CD4-positive, alpha-beta T cell (primary cell): ENCODE results near the gene STUB1. TPM values are rescaled to one million over a fixed set of nuclear protein-coding genes. Genes with fewer than 3 reads are reported as not detected.

Source experiments
- ATAC-seq: fragments of 200-7000 bp; cut with Tn5 transposase; one replicate; pipeline ENCODE4 v1.10.0; 2022; ENCODE audit warnings: mild to moderate bottlenecking; ENCODE audit not compliant: poor library complexity
- CTCF ChIA-PET: fragments of 350-600 bp; sonication (Branson Sonifier 250); formaldehyde crosslinking; loops from one replicate; lab custom pipeline; 2021; ENCODE audit warnings: antibody characterized with exemption, inconsistent platforms; lab: Charles Lee
- POLR2A ChIA-PET: fragments of 350-600 bp; sonication (Branson Sonifier 250); formaldehyde crosslinking; loops from one replicate; lab custom pipeline; 2021; ENCODE audit warnings: antibody characterized with exemption, inconsistent platforms; lab: Charles Lee
- DNase-seq, 14 experiments: peaks; one replicate each; pipeline ENCODE4 v3.0.0-alpha.2; 2013 to 2020; ENCODE audit warnings: mixed read lengths in 2 of 14
- H3K27ac ChIP-seq, 2 donors: one replicate each; pipeline versions ENCODE4 v1.5.1 to v1.7.0; 2013; ENCODE audit warnings: low read length in 2 of 2, low read depth in 1 of 2, mild to moderate bottlenecking in 1 of 2
- H3K27me3 ChIP-seq, 2 experiments: 1 replicate in 1 of 2; 2 replicates in 1 of 2; pipeline versions ENCODE4 v1.6.1 to v1.7.0; 2013; ENCODE audit warnings: low read length in 2 of 2, control low read depth in 1 of 2, mild to moderate bottlenecking in 1 of 2, moderate library complexity in 1 of 2; ENCODE audit not compliant: insufficient read depth in 2 of 2, control insufficient read depth in 1 of 2
- H3K36me3 ChIP-seq: one replicate; pipeline ENCODE4 v1.6.1; 2013; ENCODE audit warnings: low read length, control low read depth; ENCODE audit not compliant: insufficient read depth
- H3K4me1 ChIP-seq: one replicate; pipeline ENCODE4 v1.6.1; 2013; ENCODE audit warnings: low read length, control low read depth; ENCODE audit not compliant: insufficient read depth
- H3K4me3 ChIP-seq: one replicate; pipeline ENCODE4 v1.5.1; 2013; ENCODE audit warnings: mild to moderate bottlenecking, low read length, moderate library complexity
- H3K9me3 ChIP-seq, 2 experiments: 1 replicate in 1 of 2; 2 replicates in 1 of 2; pipeline versions ENCODE4 v1.6.1 to v1.7.0; 2013; ENCODE audit warnings: low read length in 2 of 2, mild to moderate bottlenecking in 2 of 2, control low read depth in 1 of 2, moderate library complexity in 1 of 2; ENCODE audit not compliant: control insufficient read depth in 1 of 2, insufficient read depth in 1 of 2
- H3K27ac Mint-ChIP-seq: one replicate; pipeline ENCODE4 v1.8.0; 2020; ENCODE audit warnings: mixed read lengths
- H3K27me3 Mint-ChIP-seq: one replicate; pipeline ENCODE4 v1.8.0; 2021; ENCODE audit warnings: mixed read lengths
- H3K36me3 Mint-ChIP-seq: one replicate; pipeline ENCODE4 v1.8.0; 2021; ENCODE audit warnings: low read depth, mixed read lengths
- H3K4me1 Mint-ChIP-seq: one replicate; pipeline ENCODE4 v1.8.0; 2021; ENCODE audit warnings: low read depth, mixed read lengths
- H3K4me3 Mint-ChIP-seq: one replicate; pipeline ENCODE4 v1.8.0; 2020; ENCODE audit warnings: mild to moderate bottlenecking, mixed read lengths
- H3K9me3 Mint-ChIP-seq: one replicate; pipeline ENCODE4 v1.8.0; 2020; ENCODE audit warnings: mixed read lengths
- CTCF ChIP-seq: fragments of 200-600 bp; IDR thresholded peaks from one replicate; pipeline ENCODE4 v1.8.0; 2022; ENCODE audit warnings: antibody characterized with exemption, mild to moderate bottlenecking
- intact Hi-C, 2 experiments: fragments of 100-400 bp; cut with DNase I in 1 of 2; cut with micrococcal nuclease in 1 of 2; formaldehyde crosslinking; loops; one replicate each; pipeline versions ENCODE4 v1.15.1 to v1.9.0; 2023 to 2025; cut with DNase I, micrococcal nuclease
- total RNA-seq, 174 experiments: library from RNA in 2 of 174; stranded (reverse) in 2 of 174; gene quantifications; one replicate each; pipeline ENCODE4 v1.2.3 and lab custom pipeline; 2021 to 2026

The STUB1 gene
- total RNA-seq, 2 experiments from 2014 or later: 46.9 to 53.9 TPM

GRCh38 chr16:684071-684794 is 4.0 kb downstream of the STUB1 start, which contains the start of gene JMJD8:
Gene JMJD8 (minus strand): TSS chr16:684334. CDS start chr16:684319, 15 bp downstream.
- H3K4me1 Mint-ChIP-seq: peaks cover 9% of the 10 kb centered on the region
- ChIA-PET POLR2A (interaction anchor here (0.9 to 1.9 kb wide), 6 partner anchors 9 to 295 kb away, joined by 3 to 12 read pairs (median 5); partner anchors contain the start of genes RHBDL1 and RHOT2), CTCF (no interaction called here)
- DNase-seq (peak; percentile 90 to 99 (median 96)), ATAC-seq (peak; percentile 59)
- H3K9me3 Mint-ChIP-seq: no peaks in the 10 kb centered on the region
- Histone ChIP-seq H3K27ac (peak within 1 kb of the TSS; percentile 62 to 70), H3K9me3 (no peaks in the 10 kb centered on the region), H3K27me3 (no peaks in the 10 kb centered on the region), H3K4me1 (peaks cover 69% of the 10 kb centered on the region), H3K36me3 (peaks cover 29% of the 10 kb centered on the region), H3K4me3 (peak within 1 kb of the TSS; percentile 63)
- peak within 1 kb of the TSS; percentile 42 for H3K27ac Mint-ChIP-seq
- peaks cover 19% of the 10 kb centered on the region for H3K36me3 Mint-ChIP-seq
- no peak for TF ChIP-seq CTCF
- no peaks in the 10 kb centered on the region for H3K27me3 Mint-ChIP-seq
- H3K4me3 Mint-ChIP-seq: peak within 1 kb of the TSS; percentile 83
- intact Hi-C loops: loop anchor here in 1 of 2 experiments (1.0 kb wide), 1 partner anchor 48 kb away; the partner anchor contains the start of gene METTL26

GRCh38 chr16:684961-685696 is 4.9 kb downstream of the STUB1 start:
- ChIA-PET POLR2A (interaction anchor here (1.8 to 1.9 kb wide), 2 partner anchors 10 to 17 kb away, joined by 7 to 12 read pairs; partner anchors contain the start of gene RHOT2), CTCF (no interaction called here)
- Mint-ChIP-seq H3K36me3 (peaks cover 21% of the 10 kb centered on the region), H3K4me1 (peaks cover 13% of the 10 kb centered on the region), H3K9me3 (no peaks in the 10 kb centered on the region), H3K27me3 (no peaks in the 10 kb centered on the region), H3K27ac (no peak overlapping the region), H3K4me3 (no peak overlapping the region)
- H3K4me3 ChIP-seq: no peak overlapping the region
- H3K9me3 ChIP-seq: no peaks in the 10 kb centered on the region
- TF ChIP-seq CTCF: no peak
- ATAC-seq: no peak
- H3K27me3 ChIP-seq: no peaks in the 10 kb centered on the region
- H3K27ac ChIP-seq: no peak overlapping the region
- peaks cover 29% of the 10 kb centered on the region for H3K36me3 ChIP-seq
- DNase-seq: peak in 1 of 14 experiments; percentile 60
- H3K4me1 ChIP-seq: peaks cover 70% of the 10 kb centered on the region
- intact Hi-C loops: loop anchor here in 1 of 2 experiments (1.0 kb wide), 1 partner anchor 49 kb away; the partner anchor contains the start of gene METTL26

GRCh38 chr16:685967-686366 is 5.8 kb downstream of the STUB1 start:
- H3K4me3 Mint-ChIP-seq: peak overlapping the region; percentile 38
- ATAC-seq: no peak

More at GRCh38 chr16:685967-686366, 5.8 kb downstream of the STUB1 start:
- Histone ChIP-seq H3K9me3 (peaks cover 0 to 6% of the 10 kb centered on the region in 2 experiments), H3K36me3 (peaks cover 29% of the 10 kb centered on the region), H3K27me3 (no peaks in the 10 kb centered on the region), H3K4me1 (peaks cover 73% of the 10 kb centered on the region), H3K4me3 (no peak overlapping the region), H3K27ac (no peak overlapping the region)
- peaks cover 23% of the 10 kb centered on the region for H3K36me3 Mint-ChIP-seq
- DNase-seq: peak in 1 of 14 experiments; percentile 52
- H3K27ac Mint-ChIP-seq: no peak overlapping the region
- ChIA-PET POLR2A (interaction anchor here (1.5 kb wide), 1 partner anchor 10 kb away, joined by 5 read pairs; no protein-coding TSS in a partner anchor), CTCF (interaction anchor here (1.8 kb wide), 1 partner anchor 18 kb away, joined by 5 read pairs; the partner anchor contains the start of gene RHOT2)
- intact Hi-C loops: no loop called here
- TF ChIP-seq CTCF: no peak
- H3K4me1 Mint-ChIP-seq: peaks cover 16% of the 10 kb centered on the region
- no peaks in the 10 kb centered on the region for H3K9me3 Mint-ChIP-seq
- no peaks in the 10 kb centered on the region for H3K27me3 Mint-ChIP-seq
